Heart right ventricle (tissue), 16 donors: ENCODE measurements around the gene PRSS12. TPM values are rescaled to one million over a fixed set of nuclear protein-coding genes. Genes with fewer than 3 reads are reported as not detected.
"Not testable (repeated sequence)": the region's sequence is repeated elsewhere in the genome, so short reads cannot be mapped to it uniquely, and the experiment has no call there.

Experiments
- ATAC-seq, 8 donors: fragments of 200-7000 bp; cut with Tn5 transposase; one replicate each; pipeline ENCODE4 v1.9.1; 2020; ENCODE audit warnings: mild to moderate bottlenecking in 8 of 8, moderate library complexity in 8 of 8, moderate number of reproducible peaks in 1 of 8
- DNase-seq, 2 donors: peaks; one replicate each; pipeline ENCODE4 v3.0.0-alpha.2; 2020
- H3K27ac ChIP-seq, 10 donors: fragments of 200-600 bp; sonication (generic) in 2 of 10; one replicate each; pipeline versions ENCODE4 v1.5.0 to v1.8.0; 2020 to 2022; ENCODE audit warnings: mild to moderate bottlenecking in 3 of 10
- H3K27me3 ChIP-seq, 7 donors: fragments of 200-600 bp; one replicate each; pipeline ENCODE4 v1.8.0; 2021 to 2022; ENCODE audit warnings: mild to moderate bottlenecking in 2 of 7
- H3K36me3 ChIP-seq, 9 donors: fragments of 200-600 bp; sonication (generic) in 1 of 9; one replicate each; pipeline versions ENCODE4 v1.5.0 to v1.8.0; 2020 to 2022; ENCODE audit warnings: mild to moderate bottlenecking in 2 of 9
- H3K4me1 ChIP-seq, 9 donors: fragments of 200-600 bp; sonication (generic) in 1 of 9; one replicate each; pipeline versions ENCODE4 v1.5.0 to v1.8.0; 2020 to 2022; ENCODE audit warnings: mild to moderate bottlenecking in 4 of 9
- H3K4me3 ChIP-seq, 10 donors: fragments of 200-600 bp; sonication (generic) in 2 of 10; one replicate each; pipeline versions ENCODE4 v1.5.0 to v1.8.0; 2020 to 2022; ENCODE audit warnings: mild to moderate bottlenecking in 7 of 10, moderate library complexity in 2 of 10
- H3K9me3 ChIP-seq, 11 donors: fragments of 200-600 bp in 10 of 11; sonication (generic) in 2 of 11; one replicate each; pipeline versions ENCODE4 v1.5.0 to v1.8.0; 2013 to 2022; ENCODE audit warnings: mild to moderate bottlenecking in 2 of 11, control low read depth in 1 of 11, moderate library complexity in 1 of 11
- WGBS, 2 donors: extraction: QIAGEN DNeasy Blood & Tissue Kit; methylation state at CpG; one replicate each; pipeline ENCODE4 v1.1.7; 2013; ENCODE audit warnings: inconsistent platforms in 1 of 2; 5-methylcytosine and 5-hydroxymethylcytosine counted together
- intact Hi-C, 10 donors: fragments of 100-400 bp; cut with DNase I; formaldehyde crosslinking; loops; one replicate each; pipeline versions ENCODE4 v1.11.1 to v1.14.2; 2022
- long read RNA-seq, 3 donors: library from polyadenylated mRNA; unstranded; transcript quantifications; one replicate each; pipeline ENCODE4 v2.0.0, GENCODE V29; 2020 to 2021
- polyA plus RNA-seq, 2 donors: library from polyadenylated mRNA; stranded (reverse); fragments of 200-250 nt; gene quantifications; one replicate each; pipeline ENCODE4 v1.2.3, GENCODE V29; 2013
- total RNA-seq, 10 donors: library from RNA; stranded (reverse); fragmentation: NEBNext Ultra II Directional in 3 of 10; extraction: Animal tissue kit (Norgen Biotek cat#: 25700) in 3 of 10; gene quantifications; one replicate each; pipeline versions ENCODE4 v1.2.1 to v1.2.4, GENCODE V29; 2021 to 2023
- TF ChIP-seq, protein P1 (sequence below), 9 donors: fragments of 200-600 bp; sonication (generic) in 2 of 9; IDR thresholded peaks; one replicate each; pipeline versions ENCODE4 v1.5.0 to v1.8.0; 2021 to 2022; ENCODE audit warnings: antibody characterized with exemption in 9 of 9, mild to moderate bottlenecking in 5 of 9, moderate library complexity in 1 of 9
- donor health status: Arrhythmogenic right ventricular cardiomyopathy.
- donor health status: ischemic (EF 13 %, LVEDD 7.1; RV severe dilation, severe dysfunction).
- donor health status: healthy with polysubstance abuse.
- donor health status: DM: no; HTN: yes; CAD: no.
- donor health status: DM: no; HTN: no; CAD: no.
- donor health status: ischemic (EF 25% LVEDD 6.9; RV normal size, moderate dysfunction).
- donor health status: ischemic (EF 25% LVEDD 5.7; RV mildly dilated, moderate dysfunction).
- donor health status: healthy.
- donor health status: DM: yes; HTN: yes; CAD: no.
- donor health status: Ischemic cardiomyopathy.
- donor health status: ischemic (EF 35%, LVEDD 5.7; RV mildly dilated, moderate dysfunction).
- donor health status: nonischemic (EF 11% LVEDD 7.7; RV severe dilation, severe dysfunction).
- donor health status: DM: yes; HTN: yes; CAD: no.
- donor health status: PGD.
- donor health status: ischemic (EF 29% LVEDD 5.4; RV normal size, mild dysfunction).
- donor health status: nonischemic (EF 23%, LVEDD 6.1; RV moderate dilation, normal function).

PRSS12 gene, protein sequence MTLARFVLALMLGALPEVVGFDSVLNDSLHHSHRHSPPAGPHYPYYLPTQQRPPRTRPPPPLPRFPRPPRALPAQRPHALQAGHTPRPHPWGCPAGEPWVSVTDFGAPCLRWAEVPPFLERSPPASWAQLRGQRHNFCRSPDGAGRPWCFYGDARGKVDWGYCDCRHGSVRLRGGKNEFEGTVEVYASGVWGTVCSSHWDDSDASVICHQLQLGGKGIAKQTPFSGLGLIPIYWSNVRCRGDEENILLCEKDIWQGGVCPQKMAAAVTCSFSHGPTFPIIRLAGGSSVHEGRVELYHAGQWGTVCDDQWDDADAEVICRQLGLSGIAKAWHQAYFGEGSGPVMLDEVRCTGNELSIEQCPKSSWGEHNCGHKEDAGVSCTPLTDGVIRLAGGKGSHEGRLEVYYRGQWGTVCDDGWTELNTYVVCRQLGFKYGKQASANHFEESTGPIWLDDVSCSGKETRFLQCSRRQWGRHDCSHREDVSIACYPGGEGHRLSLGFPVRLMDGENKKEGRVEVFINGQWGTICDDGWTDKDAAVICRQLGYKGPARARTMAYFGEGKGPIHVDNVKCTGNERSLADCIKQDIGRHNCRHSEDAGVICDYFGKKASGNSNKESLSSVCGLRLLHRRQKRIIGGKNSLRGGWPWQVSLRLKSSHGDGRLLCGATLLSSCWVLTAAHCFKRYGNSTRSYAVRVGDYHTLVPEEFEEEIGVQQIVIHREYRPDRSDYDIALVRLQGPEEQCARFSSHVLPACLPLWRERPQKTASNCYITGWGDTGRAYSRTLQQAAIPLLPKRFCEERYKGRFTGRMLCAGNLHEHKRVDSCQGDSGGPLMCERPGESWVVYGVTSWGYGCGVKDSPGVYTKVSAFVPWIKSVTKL
- total RNA-seq (under 1 TPM in 1 of 10 donors, not detected in 9; 0.47 TPM), polyA plus RNA-seq (under 1 TPM in 1 of 2 donors, not detected in 1; 0.03 TPM)
- long read RNA-seq, donor 1 = 0 reads
- long read RNA-seq, donor 2 = 0 reads
- long read RNA-seq, donor 3 = 0 reads

DNA sequence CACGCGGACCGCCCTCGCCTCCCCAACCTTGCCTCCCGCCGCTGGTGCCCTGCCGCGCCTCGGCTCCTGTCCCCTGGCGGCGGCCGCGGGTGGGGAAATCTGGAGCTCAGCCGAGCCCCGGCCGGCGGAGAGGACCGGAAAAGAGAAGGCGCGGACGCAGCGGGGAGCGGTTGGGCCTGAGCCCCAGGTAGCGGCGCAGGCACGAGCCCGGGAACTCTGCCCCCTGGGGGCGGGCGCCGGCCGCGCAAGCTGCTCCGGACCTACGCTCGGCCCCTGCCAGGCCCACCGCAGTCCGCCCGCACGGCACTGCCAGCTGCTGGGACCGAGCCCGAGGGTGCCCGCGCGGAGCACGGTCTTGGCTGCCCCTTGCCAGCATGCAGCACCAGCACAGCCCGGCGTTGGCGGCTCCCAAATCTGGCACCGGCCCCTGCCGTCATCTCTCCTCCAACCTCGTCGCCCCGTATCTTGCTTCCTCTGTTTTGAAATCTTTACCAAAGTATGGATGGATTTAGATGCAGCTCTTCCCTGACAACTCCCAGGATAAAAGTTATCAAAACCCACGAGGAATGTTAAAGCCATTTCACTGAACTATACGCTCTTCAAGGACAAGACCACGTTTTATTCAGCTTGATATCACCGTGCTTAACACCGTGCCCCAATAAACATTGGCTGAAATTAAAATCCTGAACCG lies at the start of gene PRSS12:
PRSS12 (minus strand) TSS at position 161 of the 691 bp plus-strand sequence. CDS start 283 bp downstream, outside the sequence.
- H3K36me3 ChIP-seq = no peaks in the 10 kb centered on the region
- TF ChIP-seq, protein P1, sequence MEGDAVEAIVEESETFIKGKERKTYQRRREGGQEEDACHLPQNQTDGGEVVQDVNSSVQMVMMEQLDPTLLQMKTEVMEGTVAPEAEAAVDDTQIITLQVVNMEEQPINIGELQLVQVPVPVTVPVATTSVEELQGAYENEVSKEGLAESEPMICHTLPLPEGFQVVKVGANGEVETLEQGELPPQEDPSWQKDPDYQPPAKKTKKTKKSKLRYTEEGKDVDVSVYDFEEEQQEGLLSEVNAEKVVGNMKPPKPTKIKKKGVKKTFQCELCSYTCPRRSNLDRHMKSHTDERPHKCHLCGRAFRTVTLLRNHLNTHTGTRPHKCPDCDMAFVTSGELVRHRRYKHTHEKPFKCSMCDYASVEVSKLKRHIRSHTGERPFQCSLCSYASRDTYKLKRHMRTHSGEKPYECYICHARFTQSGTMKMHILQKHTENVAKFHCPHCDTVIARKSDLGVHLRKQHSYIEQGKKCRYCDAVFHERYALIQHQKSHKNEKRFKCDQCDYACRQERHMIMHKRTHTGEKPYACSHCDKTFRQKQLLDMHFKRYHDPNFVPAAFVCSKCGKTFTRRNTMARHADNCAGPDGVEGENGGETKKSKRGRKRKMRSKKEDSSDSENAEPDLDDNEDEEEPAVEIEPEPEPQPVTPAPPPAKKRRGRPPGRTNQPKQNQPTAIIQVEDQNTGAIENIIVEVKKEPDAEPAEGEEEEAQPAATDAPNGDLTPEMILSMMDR (IDR thresholded peaks at IDR 0.05) = peak; percentile 32 to 72 (median 58)
- peak; percentile 42 to 91 (median 72) for ATAC-seq
- no peaks in the 10 kb centered on the region for H3K9me3 ChIP-seq
- peaks cover 0 to 18% (median 11%) of the 10 kb centered on the region in 9 donors for H3K4me1 ChIP-seq
- H3K27ac ChIP-seq = no peak within 1 kb of the TSS
- H3K27me3 ChIP-seq = peaks cover 7 to 90% (median 81%) of the 10 kb centered on the region in 7 donors
- intact Hi-C loops = no loop called here
- DNase-seq = peak; percentile 10 to 54
- H3K4me3 ChIP-seq = peak within 1 kb of the TSS; percentile 21 to 52 (median 40)
- 0 to 1% methylated on average over 57 to 59 of the region's 59 CpGs for WGBS, 2 donors

DNA sequence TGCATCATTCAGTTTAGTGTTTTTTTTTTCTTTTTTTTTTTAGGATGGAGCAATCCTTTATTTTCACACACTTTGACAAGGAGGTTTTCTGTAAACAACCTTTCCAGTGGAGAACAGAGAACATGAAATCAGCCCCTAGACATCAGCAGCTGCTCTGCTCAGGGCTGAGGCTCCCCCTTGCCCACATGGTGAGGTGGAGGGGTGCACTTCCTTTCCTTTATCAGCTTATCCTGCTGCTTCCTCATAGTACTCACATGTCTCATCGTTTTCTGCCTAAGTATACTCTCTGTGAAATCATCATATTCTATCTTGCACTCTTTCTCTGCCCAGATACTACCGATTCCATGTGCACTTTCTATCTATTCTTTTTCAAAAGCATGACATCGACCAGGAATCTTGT lies 47.6 kb upstream of the PRSS12 start:
- Histone ChIP-seq H3K36me3 (no peaks in the 10 kb centered on the region), H3K27ac (no peak overlapping the region), H3K27me3 (peaks cover 0 to 20% (median 0%) of the 10 kb centered on the region in 7 donors), H3K4me1 (no peaks in the 10 kb centered on the region), H3K4me3 (no peak overlapping the region), H3K9me3 (no peaks in the 10 kb centered on the region)
- ATAC-seq (no peak), DNase-seq (no peak)
- TF ChIP-seq, protein P1 (IDR thresholded peaks at IDR 0.05) = no peak
- intact Hi-C loops = no loop called here
- WGBS, 2 donors = 34 to 37% methylated on average over 3 of the region's 3 CpGs

DNA sequence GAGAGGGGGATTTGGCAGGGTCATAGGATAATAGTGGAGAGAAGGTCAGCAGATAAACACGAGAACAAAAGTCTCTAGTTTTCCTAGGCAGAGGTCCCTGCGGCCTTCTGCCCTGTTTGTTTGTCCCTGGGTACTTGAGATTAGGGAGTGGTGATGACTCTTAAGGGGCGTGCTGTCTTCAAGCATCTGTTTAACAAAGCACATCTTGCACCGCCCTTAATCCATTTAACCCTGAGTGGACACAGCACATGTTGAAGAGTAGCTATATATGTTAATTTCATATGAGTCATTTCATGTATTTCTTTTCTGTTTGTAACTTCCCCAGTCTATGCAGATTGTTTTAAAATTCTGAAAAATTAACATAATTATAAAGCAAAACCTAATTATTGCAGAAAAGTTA lies 47.1 kb upstream of the PRSS12 start:
- intact Hi-C loops, ATAC-seq, H3K4me1 ChIP-seq, H3K4me3 ChIP-seq, H3K36me3 ChIP-seq, H3K27ac ChIP-seq, H3K9me3 ChIP-seq, DNase-seq: not testable (repeated sequence)
- 40 to 52% methylated on average over 4 of the region's 4 CpGs for WGBS, 2 donors
- peaks cover 0 to 20% (median 0%) of the 10 kb centered on the region in 7 donors for H3K27me3 ChIP-seq

DNA sequence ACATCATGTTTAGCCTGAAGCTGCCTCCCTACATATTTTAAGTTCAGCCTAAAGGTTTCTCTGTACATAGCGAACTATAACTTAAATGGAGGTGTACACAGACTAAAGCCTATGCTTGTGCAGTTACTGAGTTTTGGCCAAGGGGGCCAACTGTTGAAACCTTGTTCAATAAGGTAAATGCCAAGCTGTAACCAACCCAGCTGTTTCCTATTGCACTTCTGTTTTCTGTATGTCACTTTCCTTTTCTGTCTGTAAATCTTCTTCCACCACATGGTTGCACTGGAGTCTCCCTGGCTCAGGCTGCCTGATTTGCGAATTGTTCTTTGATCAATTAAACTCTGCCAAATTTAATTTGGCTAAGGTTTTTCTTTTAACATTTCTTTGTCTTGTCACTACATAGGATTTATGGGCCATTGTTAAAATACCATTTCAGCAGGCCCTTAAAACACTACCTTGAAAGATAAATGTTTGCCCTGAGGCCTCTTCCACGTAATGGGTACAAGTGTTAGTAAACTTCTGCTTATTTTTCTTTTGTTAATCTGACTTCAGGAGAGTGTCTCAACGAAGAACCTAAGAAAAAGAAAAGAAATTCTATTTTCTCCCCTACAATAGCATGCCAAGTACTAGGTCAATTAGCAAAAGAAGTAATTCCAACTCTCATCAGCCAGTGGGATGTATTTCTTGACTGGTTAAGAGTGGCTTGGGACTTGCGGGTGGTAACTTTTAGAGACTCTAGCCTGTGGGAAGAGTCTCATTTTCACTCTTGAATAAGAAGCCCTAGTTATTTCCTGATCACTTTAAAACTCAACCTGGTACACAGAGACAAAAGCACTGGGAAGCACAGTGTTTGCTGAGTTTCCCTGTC lies 45.7 kb upstream of the PRSS12 start:
- Histone ChIP-seq H3K27me3 (peaks cover 0 to 20% (median 0%) of the 10 kb centered on the region in 7 donors), H3K4me1 (no peaks in the 10 kb centered on the region), H3K9me3 (no peaks in the 10 kb centered on the region), H3K4me3 (no peak overlapping the region), H3K27ac (no peak overlapping the region), H3K36me3 (no peaks in the 10 kb centered on the region)
- DNase-seq = no peak
- TF ChIP-seq, protein P1 (IDR thresholded peaks at IDR 0.05) = no peak
- WGBS, 2 donors = 75 to 84% methylated on average over 5 of the region's 5 CpGs
- ATAC-seq = no peak
- intact Hi-C loops = no loop called here
